GM23338 (cell line): Measurements from ENCODE around the gene TP73. TPM values are rescaled to one million over a fixed set of nuclear protein-coding genes. Genes with fewer than 3 reads are reported as not detected.
A peak's percentile ranks its signal among the peaks of the same experiment; 100 is the strongest.

Source experiments
- ATAC-seq: fragments of 200-7000 bp; cut with Tn5 transposase; 3 replicates; pipeline ENCODE4 v1.9.1; 2020
- DNase-seq: peaks from one replicate; pipeline ENCODE4 v3.0.0-alpha.2; 2015; ENCODE audit warnings: low spot score
- H2AFZ ChIP-seq: fragments of 200-600 bp; sonication (generic); 2 replicates; pipeline ENCODE4 v1.8.0; 2016; ENCODE audit warnings: antibody characterized with exemption, mild to moderate bottlenecking, moderate library complexity
- H3F3A ChIP-seq: fragments of 200-600 bp; sonication (generic); replicated peaks from 2 replicates; pipeline ENCODE4 v1.8.0; 2017; ENCODE audit warnings: antibody characterized with exemption, mixed run types, low read depth
- H3K27ac ChIP-seq: fragments of 200-600 bp; sonication (generic); 2 replicates; pipeline ENCODE4 v1.6.1; 2016; ENCODE audit warnings: low read depth
- H3K27me3 ChIP-seq: fragments of 200-600 bp; sonication (generic); 2 replicates; pipeline ENCODE4 v1.8.0; 2016; ENCODE audit warnings: mild to moderate bottlenecking, mixed run types, moderate library complexity; ENCODE audit not compliant: insufficient read depth
- H3K36me3 ChIP-seq: fragments of 200-600 bp; sonication (generic); 2 replicates; pipeline ENCODE4 v1.8.0; 2016; ENCODE audit warnings: mild to moderate bottlenecking; ENCODE audit not compliant: insufficient read depth
- H3K4me1 ChIP-seq: fragments of 200-600 bp; sonication (generic); 2 replicates; pipeline ENCODE4 v1.8.0; 2016; ENCODE audit warnings: mild to moderate bottlenecking, moderate library complexity; ENCODE audit not compliant: insufficient read depth
- H3K4me2 ChIP-seq: fragments of 200-600 bp; sonication (generic); 2 replicates; pipeline ENCODE4 v1.7.1; 2017; ENCODE audit warnings: mixed run types
- H3K4me3 ChIP-seq: fragments of 200-600 bp; sonication (generic); 2 replicates; pipeline ENCODE4 v1.6.1; 2016; ENCODE audit warnings: mixed run types
- H3K79me2 ChIP-seq: fragments of 200-600 bp; sonication (generic); replicated peaks from 2 replicates; pipeline ENCODE4 v1.8.0; 2017; ENCODE audit warnings: mild to moderate bottlenecking; ENCODE audit not compliant: insufficient read depth
- H3K9me2 ChIP-seq: fragments of 200-600 bp; sonication (generic); 2 replicates; pipeline ENCODE4 v1.8.0; 2017; ENCODE audit not compliant: insufficient read depth
- H4K20me1 ChIP-seq: fragments of 200-600 bp; sonication (generic); replicated peaks from 2 replicates; pipeline ENCODE4 v1.8.0; 2017; ENCODE audit warnings: mild to moderate bottlenecking; ENCODE audit not compliant: insufficient read depth
- H3K27ac Mint-ChIP-seq: 2 replicates; pipeline ENCODE4 v1.8.0; 2020; ENCODE audit warnings: inconsistent platforms, mild to moderate bottlenecking, moderate library complexity, mixed read lengths
- H3K27me3 Mint-ChIP-seq: 3 replicates; pipeline ENCODE4 v1.8.0; 2022; ENCODE audit warnings: low read depth, mild to moderate bottlenecking, moderate library complexity, mixed read lengths, inconsistent platforms; ENCODE audit not compliant: insufficient read depth, poor library complexity
- H3K36me3 Mint-ChIP-seq: 3 replicates; pipeline ENCODE4 v1.8.0; 2021; ENCODE audit warnings: low read depth, mild to moderate bottlenecking, inconsistent platforms, moderate library complexity, mixed read lengths
- H3K4me1 Mint-ChIP-seq: 3 replicates; pipeline ENCODE4 v1.8.0; 2020; ENCODE audit warnings: mild to moderate bottlenecking, inconsistent platforms, mixed read lengths
- H3K4me3 Mint-ChIP-seq: 3 replicates; pipeline ENCODE4 v1.8.0; 2021; ENCODE audit warnings: moderate library complexity, mild to moderate bottlenecking, inconsistent platforms, mixed read lengths
- H3K9me3 Mint-ChIP-seq: 3 replicates; pipeline ENCODE4 v1.8.0; 2020; ENCODE audit warnings: moderate library complexity, mild to moderate bottlenecking, inconsistent platforms, mixed read lengths
- CREB1 ChIP-seq: fragments of 250-450 bp; sonication (Bioruptor Pico); IDR thresholded peaks from 2 replicates; pipeline ENCODE4 v1.5.0; 2020; ENCODE audit warnings: low read depth, mild to moderate bottlenecking, moderate library complexity
- CTCF ChIP-seq, 2 experiments: fragments of 200-600 bp in 1 of 2; sonication (generic) in 1 of 2; conservative IDR thresholded peaks; 2 replicates each; pipeline versions ENCODE4 v1.5.1 to v1.6.1; 2016 to 2017; ENCODE audit warnings: antibody characterized with exemption in 2 of 2, low read depth in 2 of 2, mild to moderate bottlenecking in 2 of 2, moderate library complexity in 1 of 2
- EZH2 ChIP-seq: fragments of 200-600 bp; sonication (generic); IDR thresholded peaks from one replicate; pipeline ENCODE4 v1.8.0; 2017; ENCODE audit warnings: antibody characterized with exemption, mild to moderate bottlenecking, low read depth; ENCODE audit not compliant: unreplicated experiment
- EZH2phosphoT487 ChIP-seq: fragments of 200-600 bp; sonication (generic); IDR thresholded peaks from one replicate; pipeline ENCODE4 v1.8.1; 2018; ENCODE audit warnings: antibody characterized with exemption; ENCODE audit not compliant: unreplicated experiment
- REST ChIP-seq: IDR thresholded peaks from one replicate; pipeline ENCODE4 v1.6.1; 2018; ENCODE audit warnings: antibody characterized with exemption; ENCODE audit not compliant: unreplicated experiment
- polyA plus RNA-seq: library from polyadenylated mRNA; unstranded; fragments of >200 nt; fragmentation: Nextera tagmentation; extraction: Ambion mirVana; gene quantifications from 2 replicates; pipeline ENCODE4 v1.2.1, GENCODE V29; 2016
- total RNA-seq: library from RNA; depleted of rRNA; stranded (reverse); fragments of >200 nt; shearing (Covaris generic); gene quantifications from 2 replicates; pipeline ENCODE4 v1.2.3, GENCODE V29; 2014

Gene TP73
- total and polyA plus RNA-seq, 2 experiments from 2014 or later, result 1.4 to 3.4 TPM

GRCh38 chr1:3662080-3662671, 9.9 kb downstream of the TP73 start (continued):
- TF ChIP-seq REST (no peak), EZH2 (no peak), EZH2phosphoT487 (no peak), CREB1 (CRISPR knock-in tag) (no peak), CTCF (conservative IDR thresholded peaks at IDR 0.05; ENCODE audit: low read depth in 2 of 2) (no peak)

- DNase-seq, result no peak
- Histone ChIP-seq H3K4me3 (no peak overlapping the region), H3K36me3 (no peaks in the 10 kb centered on the region), H3K4me2 (no peak overlapping the region), H3K79me2 (no peaks in the 10 kb centered on the region), H3K9me2 (no peaks in the 10 kb centered on the region), H4K20me1 (no peaks in the 10 kb centered on the region), H3K27me3 (peaks cover 6% of the 10 kb centered on the region; the same call in 1 of the 2 replicates), H3K4me1 (no peaks in the 10 kb centered on the region), H2AFZ (peak overlapping the region; percentile 78; the same call in 1 of the 2 replicates), H3K27ac (no peak overlapping the region), H3F3A (0 out of 2 replicates have a peak, but pooled peaks cover 3% of the 10 kb centered on the region)
- peak; percentile 56 for ATAC-seq
- peaks cover 14% of the 10 kb centered on the region for H3K4me1 Mint-ChIP-seq
- H3K4me3 Mint-ChIP-seq, result no peak overlapping the region
- no peaks in the 10 kb centered on the region; the same call in 2 of the 3 replicates for H3K9me3 Mint-ChIP-seq
- no peak overlapping the region for H3K27ac Mint-ChIP-seq
- no peaks in the 10 kb centered on the region for H3K36me3 Mint-ChIP-seq
- peaks cover 21% of the 10 kb centered on the region for H3K27me3 Mint-ChIP-seq
- no peak for TF ChIP-seq EZH2
- 0 out of 4 replicates have a peak, but pooled peaks of 1 of the 2 experiments have one; percentile 10 for TF ChIP-seq CTCF (conservative IDR thresholded peaks at IDR 0.05; ENCODE audit: low read depth in 2 of 2)
Observed at GRCh38 chr1:3663999-3664699, 11.8 kb downstream of the TP73 start.
